22Rv1 (cell line): ENCODE results near the gene RAD51.

Source experiments
- ZFX ChIP-seq: fragments of 450-650 bp; IDR thresholded peaks from 2 replicates; pipeline ENCODE4 v1.6.1; 2017; ENCODE audit warnings: antibody characterized with exemption, borderline replicate concordance
- TF ChIP-seq, protein P1 (sequence below): fragments of 450-650 bp; IDR thresholded peaks from 2 replicates; pipeline ENCODE4 v1.5.1; 2017; ENCODE audit warnings: mild to moderate bottlenecking

DNA sequence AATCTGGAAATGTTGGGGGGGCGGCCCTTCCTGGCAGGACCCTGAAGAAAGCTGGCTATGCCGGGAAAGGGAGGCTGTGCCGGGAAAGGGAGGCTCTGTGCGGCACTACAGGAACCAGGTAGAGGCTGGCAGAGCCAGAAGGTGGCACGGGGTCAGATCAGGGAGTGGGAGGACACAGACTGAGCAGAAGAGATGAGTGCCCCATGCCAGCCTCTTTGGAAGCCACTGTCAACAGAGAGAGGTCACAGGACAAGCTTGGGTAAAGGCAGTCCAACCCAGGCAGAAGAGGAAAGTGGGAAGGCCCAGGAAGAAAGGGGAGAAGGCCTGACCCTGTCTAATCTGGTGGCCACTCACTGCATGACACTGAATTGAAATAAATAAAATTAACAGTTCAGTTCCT, 76.3 kb downstream of the RAD51 start:
- TF ChIP-seq, protein P1, sequence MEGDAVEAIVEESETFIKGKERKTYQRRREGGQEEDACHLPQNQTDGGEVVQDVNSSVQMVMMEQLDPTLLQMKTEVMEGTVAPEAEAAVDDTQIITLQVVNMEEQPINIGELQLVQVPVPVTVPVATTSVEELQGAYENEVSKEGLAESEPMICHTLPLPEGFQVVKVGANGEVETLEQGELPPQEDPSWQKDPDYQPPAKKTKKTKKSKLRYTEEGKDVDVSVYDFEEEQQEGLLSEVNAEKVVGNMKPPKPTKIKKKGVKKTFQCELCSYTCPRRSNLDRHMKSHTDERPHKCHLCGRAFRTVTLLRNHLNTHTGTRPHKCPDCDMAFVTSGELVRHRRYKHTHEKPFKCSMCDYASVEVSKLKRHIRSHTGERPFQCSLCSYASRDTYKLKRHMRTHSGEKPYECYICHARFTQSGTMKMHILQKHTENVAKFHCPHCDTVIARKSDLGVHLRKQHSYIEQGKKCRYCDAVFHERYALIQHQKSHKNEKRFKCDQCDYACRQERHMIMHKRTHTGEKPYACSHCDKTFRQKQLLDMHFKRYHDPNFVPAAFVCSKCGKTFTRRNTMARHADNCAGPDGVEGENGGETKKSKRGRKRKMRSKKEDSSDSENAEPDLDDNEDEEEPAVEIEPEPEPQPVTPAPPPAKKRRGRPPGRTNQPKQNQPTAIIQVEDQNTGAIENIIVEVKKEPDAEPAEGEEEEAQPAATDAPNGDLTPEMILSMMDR = no peak
- TF ChIP-seq ZFX = no peak
